Suppressor macrophage treated with lipopolysaccharide for 1 hour (primary cell): ENCODE measurements around the gene MAP2K2.

Experiments
- DNase-seq, 3 donors: peaks; one replicate each; pipeline ENCODE4 v3.0.0-alpha.2; 2020 to 2022

The MAP2K2 gene

DNA sequence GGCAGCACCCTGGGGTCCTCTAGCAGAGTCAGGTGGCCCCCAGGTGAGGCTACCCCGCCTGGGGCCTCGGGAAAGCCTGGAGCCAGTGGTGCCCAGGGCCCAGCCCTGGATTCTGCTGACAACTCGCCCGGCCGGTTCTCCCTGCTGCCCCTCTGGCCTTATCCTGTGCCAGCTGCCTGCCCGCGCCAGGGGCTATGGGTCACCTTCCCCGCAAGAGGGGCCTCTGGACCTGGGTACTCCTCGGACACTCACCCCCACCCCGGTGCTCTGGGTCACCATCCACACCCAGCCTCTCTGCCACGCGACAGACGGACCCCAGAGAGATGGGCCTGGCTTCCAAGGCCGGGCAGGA lies 81.2 kb downstream of the MAP2K2 start:
- no peak for DNase-seq

DNA sequence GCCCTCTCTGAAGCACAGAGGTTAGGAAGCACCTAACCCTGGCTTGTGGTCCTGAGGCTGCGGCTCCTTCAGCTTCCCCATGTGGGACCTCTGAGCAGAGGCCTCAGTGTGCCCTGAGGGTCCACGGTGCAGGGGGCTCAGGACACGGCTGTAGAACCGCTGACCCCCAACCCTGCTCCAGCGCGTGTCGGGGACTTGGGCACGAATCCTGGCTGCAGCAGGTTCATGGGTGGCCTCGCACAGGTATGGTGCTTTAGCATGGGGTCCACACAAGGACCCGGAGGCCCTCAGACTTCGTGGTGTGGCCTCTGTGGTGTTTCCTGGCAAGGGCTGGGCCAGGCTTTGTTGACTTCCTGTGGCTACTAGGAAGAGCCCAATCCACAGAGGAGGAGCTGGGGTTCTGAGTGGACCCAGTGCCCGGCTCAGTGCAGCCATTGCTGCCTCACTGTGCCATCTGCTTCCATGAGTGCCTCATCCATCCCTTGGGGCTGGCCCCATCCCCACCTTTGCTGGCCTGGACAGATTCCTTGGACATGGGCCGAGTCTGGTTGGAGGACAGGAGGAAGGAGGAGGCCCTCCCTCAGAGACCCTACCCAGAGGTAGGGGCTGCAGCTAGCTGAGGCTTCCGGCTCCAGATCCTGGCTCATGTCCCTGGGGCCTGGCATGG lies 81.7 kb downstream of the MAP2K2 start:
- DNase-seq: no peak
